Left forelimb (tissue), 1 donor: ENCODE results near the gene SBF2.

Experiments
- DNase-seq: peaks from one replicate; pipeline ENCODE4 v3.0.0-alpha.2; 2018; ENCODE audit warnings: low spot score

SBF2 gene

DNA sequence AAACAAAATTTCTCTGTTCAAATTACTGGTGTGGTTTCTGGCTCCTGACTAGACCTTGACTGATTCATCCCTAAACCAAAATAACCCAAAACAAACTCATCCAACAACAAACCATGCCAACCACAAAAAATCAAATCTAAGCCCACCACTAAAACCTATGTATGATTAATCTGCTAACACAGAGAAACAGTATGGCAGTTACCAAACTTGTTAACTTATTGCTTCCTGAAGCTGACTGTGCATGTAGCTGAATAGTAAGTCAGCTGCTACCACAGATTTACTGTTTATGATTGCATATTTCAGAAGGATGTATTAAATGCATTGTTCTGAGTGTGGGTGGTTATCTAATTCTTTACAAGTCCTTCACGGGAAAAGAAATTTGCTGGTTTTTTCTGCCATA, 399.0 kb downstream of the SBF2 start:
- DNase-seq: no peak

GRCh38 chr11:9893474-9893873, 400.5 kb downstream of the SBF2 start:
- no peak for DNase-seq

DNA sequence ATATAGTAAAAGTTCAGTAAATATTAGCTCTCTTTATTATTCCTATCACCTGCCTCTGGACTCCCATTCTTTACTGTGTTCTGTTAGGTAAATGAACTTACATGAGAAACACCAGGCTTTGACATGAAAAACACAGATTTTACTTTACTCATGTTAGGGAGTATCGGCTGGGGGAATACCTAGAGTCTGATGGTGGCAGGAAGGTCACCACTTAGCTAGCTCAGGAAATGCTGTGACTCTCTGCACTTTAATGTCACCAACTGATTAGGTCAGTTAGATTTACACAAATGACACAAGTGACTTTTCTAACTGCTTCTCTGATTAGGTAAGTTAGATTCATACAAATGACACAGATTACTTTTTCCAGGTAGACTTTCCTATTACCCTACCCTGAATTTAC, 405.1 kb downstream of the SBF2 start:
- DNase-seq: no peak

DNA sequence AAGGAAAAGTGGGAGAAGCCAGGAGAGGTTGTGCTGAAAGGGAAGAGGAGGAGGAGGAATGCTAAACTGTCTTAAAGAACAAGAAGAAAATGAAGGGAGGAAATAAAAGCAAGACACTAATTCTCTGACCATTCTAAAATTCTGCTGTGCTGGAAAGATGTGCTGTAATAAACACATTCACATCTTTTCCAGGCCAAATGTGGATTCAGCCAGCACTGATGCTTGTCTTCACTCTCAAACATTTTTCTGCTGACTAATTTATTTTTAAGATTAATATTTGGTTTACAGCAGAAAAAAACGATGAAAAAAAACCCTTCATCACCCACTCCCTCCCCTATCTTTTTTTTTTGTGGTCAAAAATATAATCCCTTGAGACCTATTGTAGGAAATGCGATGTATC, 406.5 kb downstream of the SBF2 start:
- DNase-seq: no peak

DNA sequence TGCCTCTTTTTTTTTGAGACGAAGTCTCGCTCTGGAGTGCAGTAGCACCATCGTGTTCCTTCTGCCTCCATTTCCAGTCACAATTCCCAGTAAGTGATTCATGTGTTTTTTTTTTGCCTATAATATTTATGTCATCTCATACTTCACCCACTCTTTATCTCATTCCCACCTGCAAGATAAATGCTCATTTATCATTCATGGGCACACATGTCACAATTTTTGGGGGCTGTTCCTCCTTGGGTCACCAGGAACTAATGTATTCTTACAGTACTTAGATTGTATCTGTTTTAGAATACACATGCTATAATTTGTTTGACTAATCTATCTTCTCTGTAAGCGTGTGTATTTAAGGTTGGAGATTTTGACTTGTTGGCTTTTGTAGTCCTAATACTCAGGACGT, 407.4 kb downstream of the SBF2 start:
- DNase-seq: no peak

DNA sequence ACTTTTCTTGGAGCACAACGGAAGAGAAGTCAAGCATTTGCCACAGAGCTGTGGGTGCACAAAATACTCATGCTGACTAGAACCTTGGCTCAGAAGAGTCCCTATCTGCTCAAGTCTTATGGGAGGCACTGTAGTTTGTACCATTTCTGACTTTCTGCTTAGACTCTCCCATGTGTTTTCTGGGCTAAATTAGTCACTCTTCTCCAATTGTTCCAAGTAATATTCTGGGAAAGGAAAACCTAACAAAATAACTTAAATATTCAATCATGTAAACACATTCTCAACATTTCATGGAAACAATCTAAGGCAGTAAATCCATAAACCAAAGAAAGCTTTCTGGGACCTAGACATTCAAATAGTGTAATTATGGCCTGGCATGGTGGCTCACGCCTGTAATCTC, 409.4 kb downstream of the SBF2 start:
- DNase-seq: no peak

GRCh38 chr11:9880657-9881056, 413.4 kb downstream of the SBF2 start:
- no peak for DNase-seq

DNA sequence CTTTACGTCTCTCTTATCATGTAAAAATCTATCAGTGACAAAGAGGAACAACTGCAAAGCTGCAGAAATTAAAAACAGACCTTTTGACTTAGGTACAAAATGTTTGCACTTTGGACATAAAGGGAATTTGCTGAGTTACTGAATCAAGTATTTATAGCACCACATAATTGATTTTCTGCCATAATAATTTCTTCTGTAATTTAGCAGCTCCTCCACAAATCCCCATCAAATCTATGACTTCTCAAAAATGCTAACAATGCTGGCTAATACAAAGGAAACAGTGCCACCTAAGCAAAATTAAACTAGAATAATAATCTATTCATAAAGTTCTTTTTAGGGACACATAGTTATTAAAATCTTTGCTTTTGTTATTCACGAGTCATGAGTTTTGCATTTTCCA, 415.1 kb downstream of the SBF2 start:
- DNase-seq: no peak

DNA sequence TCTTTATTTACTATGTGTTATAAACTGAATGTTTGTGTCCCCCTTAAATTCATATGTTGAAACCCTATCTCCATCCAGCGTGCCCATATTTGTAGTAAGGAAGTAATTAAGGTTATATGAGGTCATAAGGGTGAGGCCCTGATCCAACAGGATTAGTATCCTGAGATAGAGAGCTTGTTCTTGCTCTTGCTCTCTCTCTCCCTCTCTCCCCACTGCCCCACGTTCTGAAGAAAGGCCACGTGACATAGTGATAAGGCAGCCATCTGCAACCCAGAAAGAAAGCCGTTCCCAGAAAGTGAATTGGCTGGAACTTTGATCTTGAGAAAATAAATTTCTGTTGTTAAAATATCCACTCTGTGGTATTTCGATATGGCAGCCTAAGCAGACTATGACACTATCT, 417.7 kb downstream of the SBF2 start:
- no peak for DNase-seq

DNA sequence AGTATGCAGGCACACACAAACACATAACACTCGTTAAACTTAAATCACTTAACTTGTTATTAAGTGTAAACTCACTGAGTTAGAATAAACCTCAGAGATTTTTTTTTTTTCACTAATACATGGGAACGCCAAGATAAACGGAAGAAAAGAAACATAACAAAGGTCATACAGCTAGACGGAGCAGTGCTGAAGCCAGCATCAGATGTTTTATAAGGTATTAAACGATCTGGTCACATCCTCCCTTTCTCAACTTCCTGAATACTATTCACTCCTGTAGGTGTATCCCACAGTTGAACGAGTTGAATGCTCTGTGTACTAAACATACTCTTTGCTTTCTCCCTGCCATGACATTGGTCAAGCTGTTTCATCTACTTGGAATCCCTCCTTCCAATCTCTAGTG, 418.2 kb downstream of the SBF2 start:
- DNase-seq: no peak

DNA sequence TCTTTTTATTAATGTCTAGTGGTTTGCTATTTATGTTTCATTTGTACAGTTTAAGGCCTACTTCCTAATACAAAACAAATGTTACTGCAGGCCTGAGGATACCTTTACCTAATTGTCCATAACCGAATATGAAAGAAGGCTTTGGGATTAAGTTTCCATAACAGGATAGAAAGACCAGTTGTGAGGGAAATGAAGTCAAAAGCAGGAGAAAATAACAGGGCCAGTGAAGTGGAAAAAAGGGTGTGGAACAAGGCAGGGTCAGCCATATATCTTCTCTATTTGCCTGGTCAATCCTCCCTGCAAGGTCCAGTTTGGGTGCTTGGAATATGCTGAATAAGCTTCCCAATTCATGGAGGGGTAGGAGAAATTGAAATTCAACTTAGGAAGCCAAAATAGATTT, 418.6 kb downstream of the SBF2 start:
- DNase-seq: no peak

GRCh38 chr11:9874466-9874865, 419.6 kb downstream of the SBF2 start:
- no peak for DNase-seq

GRCh38 chr11:9868641-9869040, 425.4 kb downstream of the SBF2 start:
- DNase-seq: no peak

GRCh38 chr11:9862981-9863380, 431.0 kb downstream of the SBF2 start:
- DNase-seq: no peak

GRCh38 chr11:9861860-9862725, 431.9 kb downstream of the SBF2 start:
- DNase-seq: no peak

DNA sequence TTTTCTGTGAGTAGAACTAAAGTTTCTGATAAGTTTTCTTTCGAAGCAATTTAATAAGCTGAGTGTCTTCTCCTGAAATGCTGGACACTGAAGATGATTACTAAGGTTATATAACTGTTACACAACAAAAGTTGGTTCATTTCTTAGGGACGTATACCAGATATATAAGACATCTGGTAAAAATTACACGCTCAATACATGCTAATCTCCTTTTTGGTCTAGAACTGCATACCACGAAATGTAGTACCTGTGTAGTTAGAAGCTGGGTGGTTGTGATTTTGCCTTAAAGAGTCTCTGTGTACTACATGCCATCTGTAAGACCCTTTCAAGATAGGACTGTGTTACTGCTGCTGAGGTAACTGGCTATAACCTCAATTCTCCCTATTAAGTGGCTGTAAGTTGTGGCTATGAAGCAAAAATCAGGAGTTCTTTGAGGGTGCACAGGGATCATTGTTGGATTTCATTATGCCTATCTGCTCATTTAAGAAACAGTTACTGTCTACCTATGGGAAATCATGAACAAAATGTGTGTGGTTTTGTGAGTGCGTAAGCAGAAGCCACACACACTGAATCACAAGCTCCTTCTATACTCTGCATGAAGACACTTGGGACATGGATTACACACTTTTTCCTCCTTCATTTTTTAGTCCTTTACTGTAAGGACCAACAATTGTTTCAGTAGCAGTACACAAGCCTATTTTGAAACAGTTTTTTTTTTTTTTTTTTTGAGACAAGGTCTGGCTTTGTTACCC, 434.3 kb downstream of the SBF2 start:
- no peak for DNase-seq

DNA sequence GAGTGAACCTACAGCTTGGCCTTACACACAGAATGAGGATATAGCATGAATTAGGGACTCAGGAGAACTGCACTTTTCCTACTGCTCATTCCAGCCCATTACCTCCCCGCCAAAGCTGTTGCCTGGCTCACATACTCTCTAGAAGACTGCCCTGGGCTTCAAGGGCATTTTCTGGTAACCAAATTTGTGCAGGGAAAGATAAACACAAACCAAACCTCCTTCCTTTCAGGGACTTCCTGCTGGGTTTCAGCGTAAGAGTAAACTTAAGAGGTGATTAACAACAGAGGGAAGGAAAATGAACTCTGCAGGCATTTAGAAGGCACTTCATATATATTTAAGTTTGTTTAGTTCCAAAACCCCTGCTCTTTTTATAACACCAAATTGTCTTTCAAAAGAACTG, 435.2 kb downstream of the SBF2 start:
- no peak for DNase-seq

DNA sequence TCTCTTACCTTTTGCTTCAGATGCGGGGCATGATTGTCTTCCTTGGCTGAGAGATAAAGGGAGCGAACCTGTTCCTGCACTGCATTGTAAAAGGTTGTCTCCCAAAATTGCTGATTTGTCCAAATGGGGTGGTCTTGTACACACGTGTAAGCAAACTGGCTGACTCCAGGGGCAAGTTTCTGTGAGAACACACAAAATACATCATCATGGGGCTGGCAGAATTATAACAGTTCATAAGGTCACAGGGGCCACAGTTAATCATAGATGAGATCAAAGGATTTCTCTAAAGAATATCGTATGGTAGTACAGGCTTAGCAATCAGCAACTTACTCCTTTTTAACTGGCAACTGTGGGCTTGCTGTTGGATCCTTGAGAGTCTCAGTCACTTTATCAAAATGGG, 435.8 kb downstream of the SBF2 start:
- DNase-seq: no peak

- DNase-seq: no peak
Measured at GRCh38 chr11:9855579-9856287, 438.3 kb downstream of the SBF2 start.

- DNase-seq: no peak
Measured at GRCh38 chr11:9853929-9854552, 440.0 kb downstream of the SBF2 start.

GRCh38 chr11:9852465-9852864, 441.6 kb downstream of the SBF2 start:
- DNase-seq: no peak

DNA sequence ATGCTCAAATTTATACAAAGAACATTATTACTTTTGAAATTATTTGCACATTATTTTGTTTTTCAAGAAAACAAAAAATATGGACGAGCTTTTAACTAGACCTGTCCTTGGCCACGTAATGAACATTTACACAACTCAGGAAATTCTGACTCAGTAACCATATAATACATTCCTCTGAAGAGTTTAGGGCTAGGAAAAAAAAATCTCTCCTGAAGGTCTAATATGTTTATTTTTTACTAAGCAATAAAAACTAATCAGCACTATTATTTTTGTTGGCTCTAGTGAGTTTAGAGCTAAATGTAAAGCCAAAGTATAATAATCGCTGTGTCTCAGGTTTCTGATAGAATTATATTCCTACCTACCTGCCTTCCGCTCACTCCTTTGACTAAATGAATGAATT, 442.7 kb downstream of the SBF2 start:
- DNase-seq: no peak
